Measurements from ENCODE around the gene UNC5C. TPM values are rescaled to one million over a fixed set of nuclear protein-coding genes. Genes with fewer than 3 reads are reported as not detected.

UNC5C gene
- total RNA-seq, 2 experiments from 2014 or later, result not detected

DNA sequence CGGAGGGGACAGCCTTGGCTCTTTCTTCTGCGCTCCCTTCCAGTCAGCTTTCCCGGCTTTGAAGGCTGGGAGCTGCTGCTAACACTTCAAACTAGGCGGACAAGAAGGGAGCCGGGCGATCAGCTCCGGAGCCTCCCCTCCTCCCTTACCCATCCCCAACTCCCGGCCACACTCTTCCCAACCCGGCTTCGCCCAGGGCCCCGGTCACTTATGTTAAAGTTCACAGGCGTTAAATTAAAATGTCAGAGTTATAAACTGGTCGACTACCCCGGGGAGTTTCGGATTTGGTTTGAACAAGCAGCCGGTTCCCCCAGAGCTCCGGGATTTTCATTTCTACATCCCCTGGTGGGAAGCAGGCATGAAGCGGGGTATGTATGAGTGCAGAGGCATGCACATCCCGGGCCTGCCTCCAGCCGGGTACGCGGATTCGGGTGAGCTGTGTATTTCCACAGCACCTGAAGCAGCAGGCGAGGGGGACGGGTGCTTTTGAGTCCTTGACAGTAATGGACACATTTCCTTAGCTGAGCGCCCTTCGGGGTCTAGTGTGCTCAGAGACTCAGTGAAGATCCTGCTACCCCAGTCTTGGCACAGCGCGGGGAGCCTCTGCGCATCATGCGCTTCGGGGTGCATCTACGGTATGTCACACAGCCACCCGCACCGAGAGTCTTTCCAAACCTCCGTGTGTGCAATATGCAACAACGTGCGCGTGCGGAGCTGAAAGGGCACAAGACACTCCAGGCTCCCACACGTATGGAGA, 880 bp downstream of the UNC5C start:
- H3K9me2 ChIP-seq (ENCODE audit: insufficient read depth, low read length), result no peaks in the 10 kb centered on the region
- no peaks in the 10 kb centered on the region for H3K79me2 ChIP-seq (ENCODE audit: insufficient read depth, low read depth, low read length)
- TF ChIP-seq, protein P1, sequence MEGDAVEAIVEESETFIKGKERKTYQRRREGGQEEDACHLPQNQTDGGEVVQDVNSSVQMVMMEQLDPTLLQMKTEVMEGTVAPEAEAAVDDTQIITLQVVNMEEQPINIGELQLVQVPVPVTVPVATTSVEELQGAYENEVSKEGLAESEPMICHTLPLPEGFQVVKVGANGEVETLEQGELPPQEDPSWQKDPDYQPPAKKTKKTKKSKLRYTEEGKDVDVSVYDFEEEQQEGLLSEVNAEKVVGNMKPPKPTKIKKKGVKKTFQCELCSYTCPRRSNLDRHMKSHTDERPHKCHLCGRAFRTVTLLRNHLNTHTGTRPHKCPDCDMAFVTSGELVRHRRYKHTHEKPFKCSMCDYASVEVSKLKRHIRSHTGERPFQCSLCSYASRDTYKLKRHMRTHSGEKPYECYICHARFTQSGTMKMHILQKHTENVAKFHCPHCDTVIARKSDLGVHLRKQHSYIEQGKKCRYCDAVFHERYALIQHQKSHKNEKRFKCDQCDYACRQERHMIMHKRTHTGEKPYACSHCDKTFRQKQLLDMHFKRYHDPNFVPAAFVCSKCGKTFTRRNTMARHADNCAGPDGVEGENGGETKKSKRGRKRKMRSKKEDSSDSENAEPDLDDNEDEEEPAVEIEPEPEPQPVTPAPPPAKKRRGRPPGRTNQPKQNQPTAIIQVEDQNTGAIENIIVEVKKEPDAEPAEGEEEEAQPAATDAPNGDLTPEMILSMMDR (conservative IDR thresholded peaks at IDR 0.05; ENCODE audit: low read length), result no peak
- no peak for TF ChIP-seq EZH2phosphoT487 (IDR thresholded peaks at IDR 0.05; ENCODE audit: borderline replicate concordance, low read depth, low read length)
- H3K27ac ChIP-seq (ENCODE audit: low read depth, low read length, poor library complexity, severe bottlenecking), result no peak overlapping the region
- H3K4me3 ChIP-seq (ENCODE audit: low read depth, low read length, poor library complexity, severe bottlenecking), result no peak overlapping the region
- no peaks in the 10 kb centered on the region for H4K20me1 ChIP-seq (ENCODE audit: insufficient read depth, low read length)
- H3K4me1 ChIP-seq (ENCODE audit: insufficient read depth, low read length, poor library complexity, severe bottlenecking), result no peaks in the 10 kb centered on the region
- H2AFZ ChIP-seq (ENCODE audit: low read length), result no peak overlapping the region
- POLR2A ChIA-PET, result interaction anchor here (0.6 kb wide), 1 partner anchor 1389 kb away, joined by 3 read pairs; no protein-coding TSS in a partner anchor
- BruUV-seq (replicated peaks), result no TSS peak
- no peaks in the 10 kb centered on the region for H3K9me3 ChIP-seq (ENCODE audit: low read length)
- no peak for DNase-seq (ENCODE audit: low spot score)
- H3K36me3 ChIP-seq (ENCODE audit: insufficient read depth, low read length), result no peaks in the 10 kb centered on the region
- CTCF ChIA-PET (ENCODE audit: unreplicated experiment), result no interaction called here
- intact Hi-C loops (cut with micrococcal nuclease; ENCODE audit: unreplicated experiment), result no loop called here
- H3K4me2 ChIP-seq (ENCODE audit: low read length), result no peak overlapping the region

DNA sequence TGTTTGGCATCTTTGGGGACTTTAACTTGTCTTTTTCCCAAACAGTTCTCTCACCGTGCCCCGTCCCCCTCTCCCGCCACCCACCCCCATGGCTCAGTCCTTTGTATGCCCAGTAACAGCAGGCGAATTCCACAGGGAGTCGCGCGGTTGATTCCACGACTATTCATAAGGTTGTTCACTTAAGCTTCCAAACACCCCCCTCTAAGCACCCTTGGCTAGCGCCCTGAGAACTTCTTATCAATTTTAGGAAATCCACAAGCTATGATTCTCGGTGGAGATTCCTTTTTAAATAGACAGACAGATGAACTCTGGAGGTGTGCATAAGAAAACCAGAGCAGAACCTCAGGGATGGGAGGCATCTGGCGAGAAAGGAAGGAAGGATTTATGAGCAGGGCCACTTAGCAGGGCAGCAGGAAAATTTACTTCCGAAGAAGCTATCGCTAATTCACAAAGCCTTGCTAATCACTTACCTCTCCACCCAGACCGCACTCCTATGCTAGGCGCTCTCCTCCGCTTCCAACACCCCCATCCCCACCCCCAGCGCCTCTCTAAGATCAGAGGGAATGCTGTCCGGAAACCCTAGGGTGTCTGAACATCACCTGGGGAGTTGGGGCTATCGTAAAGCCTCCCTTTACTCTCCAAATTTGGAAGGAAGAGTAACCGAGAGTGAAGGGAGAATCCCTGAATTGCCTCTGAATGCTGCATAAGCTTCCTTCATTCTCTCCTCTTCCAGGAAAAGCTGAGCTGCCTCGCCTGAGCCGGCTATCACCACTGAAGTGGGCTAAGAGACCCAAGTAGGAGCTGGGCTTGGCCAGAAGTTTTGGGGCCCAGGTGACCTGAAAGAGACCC, 1.7 kb downstream of the UNC5C start:
- H2AFZ ChIP-seq (ENCODE audit: low read length), result no peak overlapping the region

More for the DNA sequence above, 1.7 kb downstream of the UNC5C start:
- TF ChIP-seq, protein P1 (conservative IDR thresholded peaks at IDR 0.05; ENCODE audit: low read length), result no peak
- TF ChIP-seq EZH2phosphoT487 (IDR thresholded peaks at IDR 0.05; ENCODE audit: borderline replicate concordance, low read depth, low read length), result no peak
- Histone ChIP-seq H4K20me1 (ENCODE audit: insufficient read depth, low read length) (no peaks in the 10 kb centered on the region), H3K4me2 (ENCODE audit: low read length) (no peak overlapping the region), H3K9me3 (ENCODE audit: low read length) (no peaks in the 10 kb centered on the region), H3K79me2 (ENCODE audit: insufficient read depth, low read depth, low read length) (no peaks in the 10 kb centered on the region), H3K27ac (ENCODE audit: low read depth, low read length, poor library complexity, severe bottlenecking) (no peak overlapping the region), H3K4me1 (ENCODE audit: insufficient read depth, low read length, poor library complexity, severe bottlenecking) (no peaks in the 10 kb centered on the region), H3K9me2 (ENCODE audit: insufficient read depth, low read length) (no peaks in the 10 kb centered on the region), H3K4me3 (ENCODE audit: low read depth, low read length, poor library complexity, severe bottlenecking) (no peak overlapping the region), H3K36me3 (ENCODE audit: insufficient read depth, low read length) (no peaks in the 10 kb centered on the region)
- intact Hi-C loops (cut with micrococcal nuclease; ENCODE audit: unreplicated experiment), result no loop called here
- no TSS peak for BruUV-seq (replicated peaks)
- CTCF ChIA-PET (ENCODE audit: unreplicated experiment), result no interaction called here
- DNase-seq (ENCODE audit: low spot score), result no peak
- POLR2A ChIA-PET, result interaction anchor here (0.6 kb wide), 1 partner anchor 1389 kb away, joined by 3 read pairs; no protein-coding TSS in a partner anchor
